SK-N-SH (cell line): ENCODE data around the gene SHB. TPM values are rescaled to one million over a fixed set of nuclear protein-coding genes. Genes with fewer than 3 reads are reported as not detected.

Experiments
- CTCF ChIA-PET: fragments of 300-600, 350-600 bp; formaldehyde crosslinking; extraction: SDS; loops from one replicate; lab custom pipeline; 2021; lab: Yijun Ruan, JAX
- POLR2A ChIA-PET: fragments of 350-600 bp; sonication (Branson Sonifier 250); formaldehyde crosslinking; extraction: SDS; loops from one replicate; lab custom pipeline; 2020; ENCODE audit warnings: antibody characterized with exemption, inconsistent platforms; lab: Yijun Ruan, JAX
- DNase-seq: peaks from one replicate; pipeline ENCODE4 v3.0.0; 2012
- H2AFZ ChIP-seq: fragments of 200-600 bp; sonication (generic); 2 replicates; pipeline ENCODE4 v1.8.1; 2016; ENCODE audit warnings: antibody characterized with exemption, mild to moderate bottlenecking, low read depth
- H3F3A ChIP-seq: fragments of 200-600 bp; sonication (generic); replicated peaks from 2 replicates; pipeline ENCODE3; 2016; ENCODE audit warnings: antibody characterized with exemption, mild to moderate bottlenecking; ENCODE audit not compliant: insufficient read depth
- H3K27ac ChIP-seq, 2 experiments: fragments of 200-500 bp in 1 of 2; fragments of 200-600 bp in 1 of 2; sonication (Bioruptor generic) in 1 of 2; sonication (generic), shearing (Covaris generic) in 1 of 2; 2 replicates each; pipeline versions ENCODE4 v1.5.1 to v1.6.1; 2014 to 2016; ENCODE audit warnings: low read depth in 2 of 2, inconsistent platforms in 1 of 2, low read length in 1 of 2, mild to moderate bottlenecking in 1 of 2, mixed read lengths in 1 of 2
- H3K27me3 ChIP-seq: fragments of 200-600 bp; sonication (generic), shearing (Covaris generic); 2 replicates; pipeline ENCODE4 v1.6.1; 2016; ENCODE audit warnings: mixed run types; ENCODE audit not compliant: insufficient read depth
- H3K36me3 ChIP-seq, 2 experiments: fragments of 200-500 bp in 1 of 2; fragments of 200-600 bp in 1 of 2; sonication (Bioruptor generic) in 1 of 2; sonication (generic) in 1 of 2; replicated peaks in 1 of 2; 2 replicates each; pipeline versions ENCODE3 to v1.5.1; 2014 to 2016; ENCODE audit warnings: low read length in 1 of 2, mild to moderate bottlenecking in 1 of 2; ENCODE audit not compliant: insufficient read depth in 2 of 2, control insufficient read depth in 1 of 2
- H3K4me1 ChIP-seq, 2 experiments: fragments of 200-500 bp in 1 of 2; fragments of 200-600 bp in 1 of 2; sonication (Bioruptor generic) in 1 of 2; sonication (generic), shearing (Covaris generic) in 1 of 2; 2 replicates each; pipeline versions ENCODE4 v1.5.1 to v1.6.1; 2014 to 2016; ENCODE audit warnings: low read depth in 1 of 2, low read length in 1 of 2, mixed run types in 1 of 2; ENCODE audit not compliant: insufficient read depth in 2 of 2, control insufficient read depth in 1 of 2
- H3K4me2 ChIP-seq: fragments of 200-600 bp; sonication (generic), shearing (Covaris generic); 2 replicates; pipeline ENCODE4 v1.6.1; 2017; ENCODE audit warnings: mixed run types
- H3K4me3 ChIP-seq, 2 experiments: fragments of 200-500 bp in 1 of 2; fragments of 200-600 bp in 1 of 2; sonication (Bioruptor generic) in 1 of 2; sonication (generic), shearing (Covaris generic) in 1 of 2; 2 replicates each; pipeline versions ENCODE4 v1.5.1 to v1.8.1; 2014 to 2016; ENCODE audit warnings: low read depth in 2 of 2, inconsistent platforms in 1 of 2, low read length in 1 of 2, mild to moderate bottlenecking in 1 of 2, mixed read lengths in 1 of 2, moderate library complexity in 1 of 2
- H3K79me2 ChIP-seq: fragments of 200-600 bp; sonication (generic); 2 replicates; pipeline ENCODE4 v1.8.1; 2017; ENCODE audit warnings: mild to moderate bottlenecking; ENCODE audit not compliant: insufficient read depth
- H3K9ac ChIP-seq: fragments of 200-600 bp; sonication (generic); 2 replicates; pipeline ENCODE4 v1.6.1; 2017; ENCODE audit warnings: mixed run types
- H3K9me2 ChIP-seq: fragments of 200-600 bp; sonication (generic); 2 replicates; pipeline ENCODE4 v1.6.1; 2017; ENCODE audit warnings: mixed run types
- H3K9me3 ChIP-seq: fragments of 200-600 bp; sonication (generic); 2 replicates; pipeline ENCODE4 v1.6.1; 2017; ENCODE audit warnings: mixed run types, mild to moderate bottlenecking, moderate library complexity
- H4K20me1 ChIP-seq: fragments of 200-600 bp; sonication (generic); 2 replicates; pipeline ENCODE4 v1.6.1; 2017; ENCODE audit warnings: mild to moderate bottlenecking, mixed run types; ENCODE audit not compliant: insufficient read depth
- ELF1 ChIP-seq: IDR thresholded peaks from 2 replicates; pipeline ENCODE4 v1.4.0; 2012
- EP300 ChIP-seq, 2 experiments: IDR thresholded peaks; 2 replicates each; pipeline versions ENCODE4 v1.4.0 to v1.6.1; 2012; ENCODE audit warnings: borderline replicate concordance in 1 of 2, low read depth in 1 of 2, low read length in 1 of 2
- EZH2phosphoT487 ChIP-seq: fragments of 200-600 bp; sonication (generic); IDR thresholded peaks from 2 replicates; pipeline ENCODE4 v1.6.1; 2017; ENCODE audit warnings: low read depth, mixed run types, mild to moderate bottlenecking, antibody characterized with exemption, moderate library complexity, borderline replicate concordance
- GATA2 ChIP-seq: sonication (generic); formaldehyde crosslinking; IDR thresholded peaks from 2 replicates; pipeline ENCODE4 v1.5.0; 2020; ENCODE audit warnings: mild to moderate bottlenecking, missing genetic modification reagents
- JUND ChIP-seq: IDR thresholded peaks from 2 replicates; pipeline ENCODE4 v1.4.0; 2012
- MEF2A ChIP-seq: IDR thresholded peaks from 2 replicates; pipeline ENCODE4 v1.4.0; 2012; ENCODE audit warnings: low read depth, borderline replicate concordance
- MXI1 ChIP-seq: IDR thresholded peaks from 2 replicates; pipeline ENCODE4 v1.6.1; 2012; ENCODE audit warnings: mild to moderate bottlenecking, low read depth, low read length, improper control_type of control experiment
- NRF1 ChIP-seq: IDR thresholded peaks from 2 replicates; pipeline ENCODE4 v1.6.1; 2012; ENCODE audit warnings: low read depth, mild to moderate bottlenecking, low read length
- POLR2AphosphoS5 ChIP-seq: IDR thresholded peaks from 2 replicates; pipeline ENCODE4 v1.6.1; 2012; ENCODE audit warnings: low read depth, low read length
- RAD21 ChIP-seq: IDR thresholded peaks from 2 replicates; pipeline ENCODE4 v1.6.1; 2012; ENCODE audit warnings: mild to moderate bottlenecking, low read length
- RXRA ChIP-seq: IDR thresholded peaks from 2 replicates; pipeline ENCODE4 v1.4.0; 2012; ENCODE audit warnings: low read depth, mild to moderate bottlenecking, borderline replicate concordance
- SIN3A ChIP-seq: IDR thresholded peaks from 2 replicates; pipeline ENCODE4 v1.6.1; 2012; ENCODE audit warnings: low read depth, mild to moderate bottlenecking, low read length, moderate library complexity, borderline replicate concordance
- TAF1 ChIP-seq: IDR thresholded peaks from 2 replicates; pipeline ENCODE4 v1.6.1; 2012; ENCODE audit warnings: low read depth, mild to moderate bottlenecking, low read length, moderate library complexity, borderline replicate concordance
- TCF12 ChIP-seq: IDR thresholded peaks from 2 replicates; pipeline ENCODE4 v1.4.0; 2012
- WGBS: methylation state at CpG from one replicate; pipeline ENCODE4 v1.1.6; 2017; ENCODE audit warnings: low lambda C conversion rate; 5-methylcytosine and 5-hydroxymethylcytosine counted together
- polyA plus RNA-seq, 3 experiments: library from polyadenylated mRNA; depleted of rRNA; stranded (reverse); fragments of >200 nt; gene quantifications; 2 replicates each; pipeline ENCODE4 v1.2.3, GENCODE V29; 2012
- TF ChIP-seq, protein P1 (sequence below): IDR thresholded peaks from 2 replicates; pipeline ENCODE4 v1.6.1; 2012; ENCODE audit warnings: mild to moderate bottlenecking, low read depth, low read length, moderate library complexity
- TF ChIP-seq, protein P2 (sequence below): fragments of 150-350 bp; IDR thresholded peaks from 2 replicates; pipeline ENCODE4 v1.6.1; 2017; ENCODE audit warnings: antibody characterized with exemption, low read length, low read depth, borderline replicate concordance
- TF ChIP-seq, protein P3 (sequence below): fragments of 150-350 bp; IDR thresholded peaks from 2 replicates; pipeline ENCODE4 v1.6.1; 2016; ENCODE audit warnings: mild to moderate bottlenecking, low read depth, low read length
- TF ChIP-seq, protein P4 (sequence below): IDR thresholded peaks from 2 replicates; pipeline ENCODE4 v1.4.0; 2012; ENCODE audit warnings: low read depth

SHB gene
- polyA plus RNA-seq, 1 of the 3 experiments (the other 2 are of a cell fraction) = 26.0 TPM

GRCh38 chr9:38007016-38007415 lies 62.0 kb downstream of the SHB start (continued):
- TF ChIP-seq, protein P1, sequence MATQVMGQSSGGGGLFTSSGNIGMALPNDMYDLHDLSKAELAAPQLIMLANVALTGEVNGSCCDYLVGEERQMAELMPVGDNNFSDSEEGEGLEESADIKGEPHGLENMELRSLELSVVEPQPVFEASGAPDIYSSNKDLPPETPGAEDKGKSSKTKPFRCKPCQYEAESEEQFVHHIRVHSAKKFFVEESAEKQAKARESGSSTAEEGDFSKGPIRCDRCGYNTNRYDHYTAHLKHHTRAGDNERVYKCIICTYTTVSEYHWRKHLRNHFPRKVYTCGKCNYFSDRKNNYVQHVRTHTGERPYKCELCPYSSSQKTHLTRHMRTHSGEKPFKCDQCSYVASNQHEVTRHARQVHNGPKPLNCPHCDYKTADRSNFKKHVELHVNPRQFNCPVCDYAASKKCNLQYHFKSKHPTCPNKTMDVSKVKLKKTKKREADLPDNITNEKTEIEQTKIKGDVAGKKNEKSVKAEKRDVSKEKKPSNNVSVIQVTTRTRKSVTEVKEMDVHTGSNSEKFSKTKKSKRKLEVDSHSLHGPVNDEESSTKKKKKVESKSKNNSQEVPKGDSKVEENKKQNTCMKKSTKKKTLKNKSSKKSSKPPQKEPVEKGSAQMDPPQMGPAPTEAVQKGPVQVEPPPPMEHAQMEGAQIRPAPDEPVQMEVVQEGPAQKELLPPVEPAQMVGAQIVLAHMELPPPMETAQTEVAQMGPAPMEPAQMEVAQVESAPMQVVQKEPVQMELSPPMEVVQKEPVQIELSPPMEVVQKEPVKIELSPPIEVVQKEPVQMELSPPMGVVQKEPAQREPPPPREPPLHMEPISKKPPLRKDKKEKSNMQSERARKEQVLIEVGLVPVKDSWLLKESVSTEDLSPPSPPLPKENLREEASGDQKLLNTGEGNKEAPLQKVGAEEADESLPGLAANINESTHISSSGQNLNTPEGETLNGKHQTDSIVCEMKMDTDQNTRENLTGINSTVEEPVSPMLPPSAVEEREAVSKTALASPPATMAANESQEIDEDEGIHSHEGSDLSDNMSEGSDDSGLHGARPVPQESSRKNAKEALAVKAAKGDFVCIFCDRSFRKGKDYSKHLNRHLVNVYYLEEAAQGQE = no peak

DNA sequence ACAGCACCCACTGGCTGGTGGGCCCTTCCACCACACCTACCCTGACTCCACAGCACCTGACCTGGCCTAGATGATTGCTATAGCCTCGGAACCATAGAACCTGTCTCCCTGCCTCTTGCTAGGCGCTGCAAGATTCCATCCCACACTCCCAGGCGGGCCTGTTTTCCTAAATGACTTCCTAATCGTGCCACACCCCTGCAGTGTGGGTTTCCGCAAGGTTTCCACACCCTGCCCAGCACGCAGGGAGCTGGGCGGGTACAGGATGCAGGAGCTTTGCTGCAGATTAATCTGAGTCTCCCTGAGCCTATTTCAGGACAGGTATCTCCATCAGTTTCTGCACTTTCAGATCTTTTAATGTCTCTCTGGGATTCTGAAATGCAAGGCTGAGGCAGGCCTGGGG lies 62.9 kb downstream of the SHB start:
- H3F3A ChIP-seq = peaks cover 14% of the 10 kb centered on the region
- peaks cover 12% of the 10 kb centered on the region; the same call in 1 of the 2 replicates for H4K20me1 ChIP-seq
- H3K27ac ChIP-seq = no peak overlapping the region; a peak in 1 of 4 replicates
- no peaks in the 10 kb centered on the region for H3K9me3 ChIP-seq
- peaks cover 33 to 51% of the 10 kb centered on the region in 2 experiments; a peak in 3 of 4 replicates for H3K4me1 ChIP-seq
- peaks cover 99% of the 10 kb centered on the region for H3K79me2 ChIP-seq
- no peak for TF ChIP-seq TAF1
- TF ChIP-seq MEF2A = no peak
- TF ChIP-seq SIN3A = no peak
- TF ChIP-seq ELF1 = no peak
- TF ChIP-seq NRF1 = no peak
- TF ChIP-seq, all 33 proteins: peak for 0
- ChIA-PET CTCF (interaction anchor here (0.6 kb wide), 1 partner anchor 387 kb away, joined by 3 read pairs; no protein-coding TSS in a partner anchor), POLR2A (no interaction called here)
- Histone ChIP-seq H3K4me3 (no peak overlapping the region), H3K27me3 (no peaks in the 10 kb centered on the region), H3K9ac (no peak overlapping the region), H3K9me2 (no peaks in the 10 kb centered on the region), H3K36me3 (peaks cover 3 to 12% of the 10 kb centered on the region in 2 experiments), H2AFZ (no peak overlapping the region), H3K4me2 (no peak overlapping the region)
- no peak for DNase-seq
- 97% methylated on average over 7 of the region's 7 CpGs for WGBS

DNA sequence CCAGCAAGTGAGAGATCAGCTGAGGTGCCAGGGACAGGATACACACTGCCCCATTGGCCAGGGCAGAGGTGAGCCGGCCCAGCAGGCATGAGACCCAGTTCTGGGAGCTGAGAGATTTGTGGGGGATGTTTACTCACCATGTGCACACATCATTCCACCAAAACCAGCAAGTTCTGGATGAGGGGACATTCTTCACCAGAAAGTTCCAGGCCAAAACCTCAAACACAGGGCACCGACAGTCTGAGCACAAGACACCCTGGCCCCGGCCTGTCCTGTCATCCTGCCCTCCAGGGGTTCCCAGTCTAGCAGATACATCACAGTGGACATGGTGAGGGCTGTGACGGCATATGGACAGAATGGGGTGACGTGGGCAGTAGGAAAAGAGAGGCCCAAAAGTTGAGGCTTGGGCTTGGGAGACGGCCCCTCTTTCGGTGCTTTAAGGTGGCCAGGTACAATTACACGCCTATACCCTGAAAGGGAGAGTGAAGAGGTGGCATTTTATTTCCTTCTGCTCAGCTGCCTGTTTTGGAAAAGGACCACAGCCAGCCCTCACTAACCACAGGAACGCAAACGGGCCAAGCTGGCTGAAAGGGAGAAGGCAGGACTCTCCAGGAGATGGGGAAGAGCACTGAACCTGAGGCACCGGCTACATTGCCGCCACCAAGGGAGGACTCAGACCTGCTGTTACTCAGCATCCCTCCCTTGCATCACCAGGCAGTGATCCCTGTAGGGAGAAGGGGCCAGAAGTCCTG lies 64.0 kb downstream of the SHB start:
- Histone ChIP-seq H3K4me1 (peaks cover 38 to 56% of the 10 kb centered on the region in 2 experiments; a peak in 3 of 4 replicates), H2AFZ (no peak overlapping the region), H3K9me2 (no peaks in the 10 kb centered on the region), H4K20me1 (peaks cover 12% of the 10 kb centered on the region; the same call in 1 of the 2 replicates), H3K4me3 (no peak overlapping the region), H3K27me3 (no peaks in the 10 kb centered on the region), H3K9me3 (no peaks in the 10 kb centered on the region), H3K79me2 (peaks cover 99% of the 10 kb centered on the region), H3K4me2 (no peak overlapping the region), H3K36me3 (peaks cover 6 to 16% of the 10 kb centered on the region in 2 experiments), H3F3A (peaks cover 14% of the 10 kb centered on the region), H3K9ac (no peak overlapping the region), H3K27ac (no peak overlapping the region; a peak in 1 of 4 replicates)
- ChIA-PET POLR2A (no interaction called here), CTCF (interaction anchor here (2.2 kb wide), 1 partner anchor 12 kb away, joined by 8 read pairs; no protein-coding TSS in a partner anchor)
- no peak for DNase-seq
- WGBS = 98% methylated on average over 8 of the region's 12 CpGs
- TF ChIP-seq GATA2 (no peak), SIN3A (no peak), MXI1 (no peak), ELF1 (no peak), POLR2AphosphoS5 (no peak), EP300 (IDR thresholded peaks at IDR 0.05; ENCODE audit: borderline replicate concordance in 1 of 2, low read depth in 1 of 2, low read length in 1 of 2) (no peak), MEF2A (no peak), EZH2phosphoT487 (no peak), TCF12 (no peak), RXRA (no peak), JUND (no peak), RAD21 (no peak)
- TF ChIP-seq, protein P2, sequence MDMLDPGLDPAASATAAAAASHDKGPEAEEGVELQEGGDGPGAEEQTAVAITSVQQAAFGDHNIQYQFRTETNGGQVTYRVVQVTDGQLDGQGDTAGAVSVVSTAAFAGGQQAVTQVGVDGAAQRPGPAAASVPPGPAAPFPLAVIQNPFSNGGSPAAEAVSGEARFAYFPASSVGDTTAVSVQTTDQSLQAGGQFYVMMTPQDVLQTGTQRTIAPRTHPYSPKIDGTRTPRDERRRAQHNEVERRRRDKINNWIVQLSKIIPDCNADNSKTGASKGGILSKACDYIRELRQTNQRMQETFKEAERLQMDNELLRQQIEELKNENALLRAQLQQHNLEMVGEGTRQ = no peak
- TF ChIP-seq, protein P3, sequence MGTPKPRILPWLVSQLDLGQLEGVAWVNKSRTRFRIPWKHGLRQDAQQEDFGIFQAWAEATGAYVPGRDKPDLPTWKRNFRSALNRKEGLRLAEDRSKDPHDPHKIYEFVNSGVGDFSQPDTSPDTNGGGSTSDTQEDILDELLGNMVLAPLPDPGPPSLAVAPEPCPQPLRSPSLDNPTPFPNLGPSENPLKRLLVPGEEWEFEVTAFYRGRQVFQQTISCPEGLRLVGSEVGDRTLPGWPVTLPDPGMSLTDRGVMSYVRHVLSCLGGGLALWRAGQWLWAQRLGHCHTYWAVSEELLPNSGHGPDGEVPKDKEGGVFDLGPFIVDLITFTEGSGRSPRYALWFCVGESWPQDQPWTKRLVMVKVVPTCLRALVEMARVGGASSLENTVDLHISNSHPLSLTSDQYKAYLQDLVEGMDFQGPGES = no peak
- TF ChIP-seq, protein P4, sequence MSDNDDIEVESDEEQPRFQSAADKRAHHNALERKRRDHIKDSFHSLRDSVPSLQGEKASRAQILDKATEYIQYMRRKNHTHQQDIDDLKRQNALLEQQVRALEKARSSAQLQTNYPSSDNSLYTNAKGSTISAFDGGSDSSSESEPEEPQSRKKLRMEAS = no peak
